NCI-H1694 treated with DMSO at 0.1 percent for 48 hours (cell line): ENCODE measurements around the gene RWDD4.
A peak's percentile ranks its signal among the peaks of the same experiment; 100 is the strongest.

Source experiments
- DNase-seq: peaks from one replicate; lab custom pipeline; 2025; lab: John Stamatoyannopoulos, UW

RWDD4 gene

DNA sequence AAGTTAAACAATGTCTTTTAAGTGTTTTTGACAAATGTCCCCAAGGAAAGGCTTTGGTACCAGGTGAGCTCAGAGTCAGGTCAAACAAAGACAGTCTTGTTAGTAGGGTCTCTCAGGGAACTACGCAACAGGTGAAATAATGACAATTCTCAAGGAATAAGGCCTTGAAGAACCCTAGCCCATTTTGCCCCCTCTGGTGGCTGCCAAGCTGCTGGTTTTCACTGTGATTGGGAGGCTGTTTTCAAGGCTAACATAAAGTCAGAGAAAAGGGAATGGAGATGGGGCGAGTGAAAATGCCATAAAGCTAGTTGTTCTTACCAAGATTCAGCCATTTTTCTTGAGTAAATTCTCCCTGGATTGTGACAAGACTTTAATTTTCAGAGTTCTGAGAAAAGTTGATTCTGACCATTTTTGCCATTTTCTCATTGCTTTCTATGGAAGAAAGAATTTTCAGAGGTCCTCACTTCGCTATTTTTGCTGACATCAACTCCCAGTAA is 58.7 kb downstream of the RWDD4 start:
- DNase-seq: peak; percentile 1

DNA sequence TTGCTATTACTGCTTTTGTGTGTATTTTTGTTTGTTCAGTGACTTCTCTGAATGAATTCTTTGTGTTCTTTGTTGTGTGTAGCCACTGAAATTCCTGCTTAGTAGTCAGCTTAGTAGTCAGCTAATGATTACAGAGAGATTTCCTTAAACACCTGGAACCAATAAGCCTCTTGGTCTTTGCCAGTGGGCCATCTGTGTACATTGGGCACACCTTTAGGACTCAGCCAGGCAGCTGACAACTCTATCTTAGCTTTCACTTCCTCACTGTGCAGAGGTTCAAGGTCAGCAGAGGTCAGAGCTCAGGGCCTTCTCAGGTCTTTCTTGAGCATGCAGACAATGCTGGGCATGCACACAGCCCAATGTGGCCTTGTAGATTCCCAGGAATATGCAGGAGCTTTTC is 59.3 kb downstream of the RWDD4 start:
- DNase-seq: no peak

DNA sequence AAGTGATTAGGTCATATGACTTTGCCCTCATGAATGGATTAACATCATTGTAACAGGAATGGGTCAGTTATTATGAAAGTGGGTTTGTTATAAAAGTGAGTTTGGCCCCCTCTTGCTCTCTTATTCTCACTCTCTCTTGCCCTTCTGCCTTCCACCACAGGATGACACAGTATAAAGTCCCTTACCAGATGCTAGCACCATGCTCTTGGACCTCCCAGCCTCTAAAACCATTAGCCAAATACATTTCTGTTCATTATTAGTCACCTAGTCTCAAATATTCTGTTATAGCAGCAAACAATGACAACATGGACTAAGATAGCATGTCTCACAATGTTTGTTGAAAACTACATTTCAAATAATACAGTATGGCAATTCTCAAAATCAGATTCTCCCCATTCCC is 59.7 kb downstream of the RWDD4 start:
- DNase-seq: no peak

DNA sequence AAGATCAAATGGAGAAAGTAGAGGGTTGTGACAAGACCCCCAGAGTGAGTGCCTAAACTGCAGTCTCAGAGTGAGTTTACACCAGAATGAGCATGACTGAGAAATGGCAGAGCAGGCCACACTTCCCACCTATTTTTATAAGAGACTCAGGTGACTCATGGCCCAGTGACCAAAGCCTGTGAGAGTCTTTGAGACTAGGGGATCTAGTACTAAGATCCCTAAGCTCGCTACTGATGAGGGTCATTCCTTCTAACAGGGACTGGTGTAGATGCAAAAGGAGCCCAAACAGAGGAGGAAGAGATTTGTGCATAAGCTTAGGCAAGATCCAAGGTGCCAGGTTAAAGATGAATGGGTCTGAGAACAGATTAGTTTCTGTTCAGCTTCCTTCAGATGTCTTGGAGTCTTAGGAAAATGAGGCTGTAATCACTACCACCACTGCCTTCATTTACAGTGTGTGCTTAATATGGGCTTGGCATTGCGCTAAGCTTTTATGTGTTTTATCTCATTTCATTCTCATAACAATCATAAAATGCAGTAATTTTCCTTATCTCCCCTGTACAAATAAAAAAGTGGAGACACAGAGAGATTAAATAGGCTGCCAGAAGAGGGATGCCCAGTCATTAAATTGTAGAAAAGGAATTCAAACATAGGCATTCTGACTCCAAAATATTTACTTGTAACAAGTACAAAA is 62.8 kb downstream of the RWDD4 start:
- no peak for DNase-seq

DNA sequence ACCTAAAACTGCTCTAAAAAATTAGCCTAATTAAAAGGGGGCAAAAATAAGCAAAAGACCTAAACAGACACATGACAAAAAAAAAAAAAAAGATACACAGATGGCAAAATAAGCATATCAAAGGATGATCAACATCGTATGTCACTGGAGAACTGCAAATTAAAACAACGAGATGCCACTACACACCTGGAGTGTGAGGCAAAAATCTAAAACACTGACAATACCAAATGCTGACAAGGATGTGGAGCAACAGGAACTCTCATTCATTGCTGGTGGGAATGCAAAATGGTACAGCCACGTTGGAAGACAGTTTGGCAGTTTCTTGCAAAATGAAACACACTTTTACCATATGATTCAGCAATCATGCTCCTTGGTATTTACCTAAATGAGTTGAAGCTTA is 64.2 kb downstream of the RWDD4 start:
- DNase-seq: no peak

DNA sequence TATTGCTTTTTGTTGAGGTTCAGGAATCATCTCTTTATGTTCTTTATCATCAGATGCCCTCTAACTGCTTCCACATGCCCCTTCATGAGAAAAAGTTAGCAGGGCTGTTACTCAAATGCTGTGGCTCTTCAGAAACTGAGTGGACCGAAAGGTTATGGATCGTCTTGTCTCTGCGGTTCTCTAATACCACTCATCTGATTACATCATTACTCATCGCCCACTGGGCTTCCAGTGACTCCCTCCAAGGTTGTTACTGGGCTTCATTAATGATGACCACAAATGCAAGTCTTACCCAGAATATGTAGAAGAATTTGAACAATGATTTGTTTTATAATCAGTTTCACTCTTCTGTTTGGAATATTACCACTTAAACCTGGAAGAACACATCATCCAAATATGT is 67.7 kb downstream of the RWDD4 start:
- no peak for DNase-seq
